ENCODE data around the gene DYNC2H1.
"Not testable (repeated sequence)": the region's sequence is repeated elsewhere in the genome, so short reads cannot be mapped to it uniquely, and the experiment has no call there.

Gene DYNC2H1

DNA sequence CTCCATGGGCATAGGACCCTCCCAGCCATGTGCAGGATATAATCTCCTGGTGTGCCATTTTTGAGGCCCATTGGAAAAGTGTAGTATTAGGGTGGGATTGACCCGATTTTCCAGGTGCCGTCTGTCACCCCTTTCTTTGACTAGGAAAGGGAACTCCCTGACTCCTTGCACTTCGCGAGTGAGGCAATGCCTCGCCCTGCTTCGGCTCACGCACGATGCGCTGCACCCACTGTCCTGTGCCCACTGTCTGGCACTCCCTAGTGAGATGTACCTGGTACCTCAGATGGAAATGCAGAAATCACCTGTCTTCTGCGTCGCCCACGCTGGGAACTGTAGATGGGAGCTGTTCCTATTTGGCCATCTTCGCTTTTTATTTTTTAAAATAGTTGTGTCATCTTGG is 32.8 kb downstream of the DYNC2H1 start:
- DNase-seq (ENCODE audit: low read depth): not testable (repeated sequence)

DNA sequence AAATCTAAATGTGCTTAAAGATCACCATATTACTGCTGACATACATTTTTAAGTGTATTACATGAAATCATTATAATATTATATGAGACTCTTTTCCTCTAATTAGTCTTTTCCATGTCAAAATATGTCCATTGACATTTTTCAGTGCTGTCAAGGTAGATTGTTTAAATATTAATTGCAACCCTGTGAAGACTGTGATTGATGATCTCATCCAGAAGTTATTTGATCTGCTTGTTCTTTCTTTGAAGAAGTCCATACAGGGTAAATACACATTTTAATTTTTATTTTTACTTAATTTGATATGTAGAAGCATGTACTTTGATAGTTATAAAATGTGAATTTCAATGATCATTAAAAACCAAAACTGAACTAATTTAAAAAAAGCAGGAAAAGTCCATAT is 38.4 kb downstream of the DYNC2H1 start:
- no peak for DNase-seq (ENCODE audit: low read depth)

DNA sequence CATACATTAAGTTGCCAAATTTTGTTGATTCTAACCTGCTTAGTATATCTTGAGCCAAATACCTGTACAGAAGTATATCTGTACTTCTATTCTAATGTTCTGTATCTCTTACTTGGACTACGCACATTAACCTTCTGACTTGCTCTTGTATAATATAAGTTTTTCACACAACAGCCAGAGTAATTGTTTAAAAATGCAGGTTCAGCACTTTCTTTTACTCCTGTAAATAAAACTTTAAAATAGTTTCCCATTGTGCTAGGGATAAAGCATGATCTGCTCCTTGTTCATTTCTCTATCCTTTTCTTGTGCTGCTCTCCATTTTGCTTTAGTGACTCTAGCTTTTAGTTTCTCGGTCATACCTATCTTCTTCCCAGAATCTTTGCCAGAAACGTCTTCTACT is 48.3 kb downstream of the DYNC2H1 start:
- no peak for DNase-seq (ENCODE audit: low read depth)

DNA sequence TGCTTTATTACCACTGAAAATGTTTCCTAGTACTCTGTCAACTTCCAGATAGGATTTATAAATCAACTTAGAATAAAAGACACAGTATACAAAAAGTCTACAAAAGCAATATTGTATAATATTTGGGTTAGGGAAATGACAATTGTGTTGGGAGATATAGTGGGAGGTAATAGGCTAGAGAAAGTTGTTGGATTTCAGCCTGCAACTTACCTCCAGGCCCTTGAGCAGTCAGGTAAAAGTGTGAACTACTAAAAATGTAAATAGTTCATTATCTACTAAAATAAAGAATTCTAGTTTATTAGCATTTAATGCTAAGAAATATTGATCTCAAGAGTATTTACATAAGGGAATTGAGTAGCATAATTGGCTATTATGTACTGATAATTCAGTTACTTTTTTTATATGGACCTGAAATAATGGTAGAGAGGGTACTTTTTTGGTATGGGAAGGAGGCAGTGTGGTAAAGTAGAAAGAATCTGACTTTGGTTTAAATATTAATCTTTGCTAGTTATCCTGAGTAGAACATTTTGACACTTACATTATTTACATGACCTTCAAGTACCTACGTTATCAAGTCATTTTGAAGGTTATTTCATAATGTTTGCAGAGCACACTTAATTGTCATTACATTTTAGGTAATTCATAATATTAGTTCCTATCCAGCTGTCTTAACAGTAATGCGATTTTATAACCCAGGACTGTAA is 55.0 kb downstream of the DYNC2H1 start:
- DNase-seq (ENCODE audit: low read depth): no peak

DNA sequence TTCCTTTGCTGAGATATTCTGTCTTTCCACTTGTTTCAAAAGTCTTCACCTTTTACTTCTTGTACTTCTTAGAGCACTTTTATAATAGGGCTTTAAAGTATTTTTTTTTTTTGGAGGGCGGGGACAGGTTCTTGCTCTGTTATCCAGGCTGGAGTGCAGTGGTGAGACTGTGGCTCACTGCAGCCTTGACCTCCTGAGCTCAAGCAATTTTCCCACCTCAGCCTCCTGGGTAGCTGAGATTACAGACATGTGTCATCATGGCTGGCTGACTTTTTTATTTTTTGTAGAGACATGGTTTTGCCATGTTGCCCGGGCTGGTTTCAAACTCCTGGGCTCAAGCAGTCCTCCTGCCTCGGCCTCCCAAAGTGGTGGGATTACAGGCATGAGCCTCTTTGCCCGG is 57.9 kb downstream of the DYNC2H1 start:
- no peak for DNase-seq (ENCODE audit: low read depth)

GRCh38 chr11:103170865-103171264 is 61.6 kb downstream of the DYNC2H1 start:
- no peak for DNase-seq (ENCODE audit: low read depth)

DNA sequence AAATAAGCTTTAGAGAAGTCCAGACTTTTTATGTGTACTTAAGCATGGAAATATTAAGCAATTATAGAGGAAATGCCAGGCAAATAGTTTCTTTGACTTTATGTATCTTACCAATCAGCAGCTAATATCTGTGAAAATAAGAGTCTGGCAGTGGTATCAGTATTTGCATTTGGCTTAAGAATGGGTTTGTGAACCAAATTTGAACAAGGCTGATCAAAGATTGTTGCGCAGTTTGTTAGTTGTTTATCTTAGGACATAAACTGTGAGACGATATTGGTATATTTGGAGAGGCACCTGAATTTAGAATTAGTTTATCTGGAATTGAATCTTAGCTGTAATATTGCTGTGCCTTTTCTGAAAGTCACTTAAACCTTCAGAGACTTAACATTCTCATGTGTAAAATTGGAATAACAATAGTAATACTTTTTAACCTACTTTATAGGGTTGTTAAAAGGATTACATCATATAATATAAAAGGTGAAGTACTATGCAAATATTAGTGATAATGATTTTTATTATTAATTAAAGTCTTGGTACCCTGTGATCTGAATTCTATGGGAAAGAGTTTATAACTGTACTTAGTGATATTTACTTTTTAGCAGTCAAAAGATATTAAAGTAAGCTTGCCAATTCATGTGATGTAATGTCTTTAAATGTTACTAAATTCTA is 66.4 kb downstream of the DYNC2H1 start:
- DNase-seq (ENCODE audit: low read depth): no peak

- no peak for DNase-seq (ENCODE audit: low read depth)
Measured at GRCh38 chr11:103183981-103184611, 74.9 kb downstream of the DYNC2H1 start.

DNA sequence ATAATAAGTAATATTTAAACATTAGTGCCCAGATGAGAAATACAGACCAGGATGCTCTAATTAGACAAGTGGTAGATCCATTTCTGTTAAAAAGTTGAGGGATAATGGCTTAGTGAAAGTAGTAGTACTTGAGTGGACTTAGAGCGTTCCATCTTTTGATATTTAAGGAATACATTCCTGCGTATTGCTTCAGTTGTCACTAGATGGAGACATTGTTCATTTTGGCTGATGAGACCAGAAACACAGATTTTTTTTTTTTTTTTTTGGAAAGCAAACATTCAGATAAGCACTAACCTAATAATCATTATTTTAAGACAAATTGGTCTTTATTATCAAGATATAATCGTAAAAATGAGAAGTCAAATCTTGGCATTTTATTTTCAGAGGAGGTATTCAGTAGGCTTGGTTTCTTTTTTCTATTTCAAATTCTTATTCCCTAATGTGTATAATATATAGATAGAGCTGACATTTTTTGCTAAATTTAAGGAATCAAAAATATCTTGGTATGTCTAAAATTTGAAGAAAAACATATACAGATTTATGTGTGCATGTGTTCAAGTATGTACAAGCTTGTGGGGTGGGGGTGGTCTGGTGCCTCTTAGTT is 92.9 kb downstream of the DYNC2H1 start:
- DNase-seq (ENCODE audit: low read depth): no peak

DNA sequence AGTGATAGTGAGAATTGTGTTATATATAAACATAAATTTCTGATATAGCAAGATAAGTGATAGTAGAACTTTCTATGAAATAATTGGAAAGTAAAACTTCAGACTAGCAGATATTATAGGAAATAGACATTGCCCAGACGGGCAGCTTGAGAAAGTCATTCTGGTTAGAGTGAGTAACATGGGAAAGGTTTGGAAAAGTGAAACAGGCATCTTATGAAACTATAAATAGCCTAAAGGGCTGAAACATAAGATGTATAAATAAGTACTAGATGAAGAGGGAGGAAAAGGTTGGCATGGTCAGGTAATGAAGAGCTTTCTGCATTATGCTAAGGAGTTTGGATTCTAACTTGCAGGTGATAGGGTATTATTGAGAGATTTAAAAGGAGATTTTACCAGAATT is 101.3 kb downstream of the DYNC2H1 start:
- no peak for DNase-seq (ENCODE audit: low read depth)

GRCh38 chr11:103215812-103216211 is 106.6 kb downstream of the DYNC2H1 start:
- DNase-seq (ENCODE audit: low read depth): no peak

DNA sequence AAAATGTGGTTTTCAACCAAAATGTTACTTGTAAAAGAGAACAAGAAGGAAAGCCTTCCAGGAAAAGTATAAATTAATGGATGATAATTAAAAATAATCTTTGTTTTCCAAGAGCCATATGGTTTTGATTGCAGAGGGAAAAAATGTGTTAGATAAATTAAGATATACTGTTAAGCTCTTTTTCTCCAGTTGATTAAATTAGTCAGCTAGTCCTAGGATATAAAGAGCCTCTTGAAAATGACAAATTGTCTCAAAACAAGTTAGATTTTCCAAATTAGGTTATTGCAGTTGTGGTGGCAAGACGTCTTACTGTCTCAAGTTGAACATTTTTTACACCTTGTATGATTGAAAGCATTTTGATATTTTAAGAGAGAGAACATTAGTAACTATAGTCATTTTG is 110.9 kb downstream of the DYNC2H1 start:
- no peak for DNase-seq (ENCODE audit: low read depth)

- no peak for DNase-seq (ENCODE audit: low read depth)
Measured at GRCh38 chr11:103222806-103223205, 113.6 kb downstream of the DYNC2H1 start.

- no peak for DNase-seq (ENCODE audit: low read depth)
Measured at GRCh38 chr11:103228807-103229206, 119.6 kb downstream of the DYNC2H1 start.

DNA sequence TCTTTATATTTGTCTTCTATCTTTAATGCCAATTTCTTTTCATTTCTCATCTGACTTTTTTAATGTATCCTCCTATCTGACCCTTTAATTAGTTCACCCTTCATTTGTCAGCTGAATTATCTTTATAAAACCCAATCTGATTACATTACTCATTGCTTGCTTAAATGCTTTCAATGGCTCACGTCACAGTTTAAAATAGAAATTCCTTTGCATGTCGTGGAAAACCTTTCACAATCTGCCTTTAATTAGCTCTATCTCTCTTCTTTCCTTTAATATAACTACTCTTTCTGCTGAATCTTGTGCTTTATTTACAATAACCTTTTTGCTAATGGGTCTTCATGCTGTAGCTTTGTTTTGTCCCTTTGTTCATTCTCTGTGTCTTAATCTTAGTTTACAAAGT is 125.7 kb downstream of the DYNC2H1 start:
- DNase-seq (ENCODE audit: low read depth): no peak

DNA sequence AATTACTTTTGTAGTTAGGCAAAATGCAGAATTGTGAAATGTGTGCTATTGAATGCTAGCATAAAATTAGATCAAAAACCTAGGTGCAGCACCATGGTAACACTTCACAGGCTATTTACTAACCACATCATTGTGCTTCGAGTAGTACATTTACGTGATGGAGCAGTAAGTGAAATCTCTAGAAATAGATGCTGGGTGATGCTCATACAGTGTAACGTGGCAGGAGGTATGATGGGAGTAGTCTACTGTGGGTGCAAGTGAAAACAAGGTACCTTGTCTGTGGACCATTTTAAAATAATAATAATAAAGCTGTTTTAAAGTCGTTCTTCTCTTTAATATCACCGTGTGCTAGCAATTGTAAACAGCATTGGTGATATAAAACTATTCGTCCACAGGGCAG is 132.3 kb downstream of the DYNC2H1 start:
- DNase-seq (ENCODE audit: low read depth): no peak

DNA sequence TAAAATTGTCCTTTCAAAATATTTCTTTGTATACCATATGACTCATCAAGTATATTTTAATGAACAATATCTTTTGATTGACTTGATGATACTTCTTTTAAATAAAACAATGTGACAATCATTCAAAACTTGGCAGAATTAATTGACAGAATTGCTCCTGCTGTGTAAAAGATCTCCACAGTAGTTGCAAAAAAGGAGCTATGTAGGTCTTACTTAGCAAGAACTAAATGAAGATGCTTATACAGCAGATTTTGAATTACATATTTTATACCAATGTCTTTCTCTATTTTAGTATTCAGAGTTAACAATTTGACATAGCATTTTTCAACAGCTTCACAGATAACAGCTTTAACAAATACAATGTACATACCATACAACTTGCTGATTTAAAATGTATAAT is 144.9 kb downstream of the DYNC2H1 start:
- DNase-seq (ENCODE audit: low read depth): no peak

DNA sequence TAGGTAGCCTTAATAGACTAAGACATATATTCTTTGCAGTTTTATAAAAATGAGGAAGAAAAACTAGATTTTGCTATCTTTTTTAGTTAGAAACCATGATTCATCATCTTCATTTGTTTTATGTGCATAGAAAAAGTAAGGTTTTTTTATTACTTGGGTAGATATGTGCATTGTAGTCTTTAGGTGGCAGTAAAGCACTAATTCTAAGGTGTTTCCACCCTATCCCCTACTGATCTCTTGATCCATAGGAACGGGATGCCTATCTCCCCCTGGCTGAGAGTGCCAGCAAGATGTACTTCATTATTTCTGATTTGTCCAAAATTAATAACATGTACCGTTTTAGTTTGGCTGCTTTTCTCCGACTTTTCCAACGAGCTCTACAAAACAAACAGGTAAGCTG is 148.1 kb downstream of the DYNC2H1 start:
- no peak for DNase-seq (ENCODE audit: low read depth)

GRCh38 chr11:103266167-103266831 is 157.1 kb downstream of the DYNC2H1 start:
- no peak for DNase-seq (ENCODE audit: low read depth)

GRCh38 chr11:103272876-103273275 is 163.7 kb downstream of the DYNC2H1 start:
- no peak for DNase-seq (ENCODE audit: low read depth)

GRCh38 chr11:103274025-103274424 is 164.8 kb downstream of the DYNC2H1 start:
- DNase-seq (ENCODE audit: low read depth): no peak

DNA sequence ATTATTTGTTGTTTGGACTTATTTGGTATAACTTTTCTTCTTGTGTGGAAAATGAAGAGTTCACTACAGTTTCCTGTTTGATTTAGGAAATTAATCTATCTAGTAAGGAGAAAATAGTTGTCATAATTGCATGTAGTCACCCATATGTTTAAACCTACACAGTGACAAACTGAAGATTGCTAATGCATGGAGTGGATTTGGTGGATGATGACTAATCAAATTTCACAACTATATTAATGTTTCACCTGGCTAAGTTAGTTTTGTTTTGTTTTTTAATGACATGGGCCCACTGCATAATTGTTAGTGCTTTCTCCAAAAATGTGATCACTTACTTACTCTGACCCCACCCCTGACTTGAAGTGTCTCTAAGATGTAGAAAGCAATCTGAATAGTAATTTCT is 170.6 kb downstream of the DYNC2H1 start:
- DNase-seq (ENCODE audit: low read depth): no peak

DNA sequence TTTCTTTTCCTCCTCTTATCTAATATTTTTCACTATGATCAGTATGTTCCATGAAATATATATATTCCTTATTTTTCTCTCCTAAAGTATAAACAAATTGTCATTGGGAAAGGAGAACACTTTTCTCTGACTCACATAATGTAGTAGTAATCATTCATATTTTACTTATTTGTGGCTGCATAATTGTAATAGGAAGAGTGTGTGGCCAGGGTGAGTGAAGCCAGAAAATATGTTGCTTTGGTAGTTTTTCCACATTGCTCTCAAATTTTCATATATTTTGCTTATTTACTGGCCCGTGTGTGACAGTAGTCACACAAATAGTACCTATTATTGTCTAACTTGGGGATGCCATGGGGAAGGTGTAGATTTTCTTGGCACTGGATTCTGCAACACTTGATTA is 172.1 kb downstream of the DYNC2H1 start:
- DNase-seq (ENCODE audit: low read depth): no peak
